Adrenal gland (tissue), 5 donors: Measurements from ENCODE around the gene STEAP3.

Source experiments
- CTCF ChIP-seq, 6 experiments: fragments of 450-650 bp in 4 of 6; fragments of 200-600 bp in 2 of 6; sonication (generic) in 1 of 6; IDR thresholded peaks; 1 replicate in 5 of 6; 2 replicates in 1 of 6; pipeline versions ENCODE4 v1.5.1 to v1.8.0; 2016 to 2021; ENCODE audit warnings: antibody characterized with exemption in 6 of 6, mild to moderate bottlenecking in 2 of 6, moderate library complexity in 1 of 6
- POLR2A ChIP-seq, 2 donors: fragments of 450-650 bp; IDR thresholded peaks; one replicate each; pipeline ENCODE4 v1.6.1; 2017; ENCODE audit warnings: antibody characterized with exemption in 2 of 2, mild to moderate bottlenecking in 2 of 2, moderate library complexity in 1 of 2
- donor health status: DM: no; HTN: no; CAD: no.

GRCh38 chr2:119259296-119259860 lies 35.7 kb downstream of the STEAP3 start:
- no peak for TF ChIP-seq CTCF (IDR thresholded peaks at IDR 0.05)
- TF ChIP-seq POLR2A (IDR thresholded peaks at IDR 0.05) = no peak
